ENCODE measurements around the gene SUSD1.

- TF ChIP-seq CTCF (IDR thresholded peaks at IDR 0.05 in 8 of 11, conservative IDR thresholded peaks at IDR 0.05 in 3 of 11) (no peak), POLR2A (IDR thresholded peaks at IDR 0.05) (no peak), POLR2AphosphoS5 (IDR thresholded peaks at IDR 0.05) (no peak)
Measured at GRCh38 chr9:112135706-112136105, 39.4 kb downstream of the SUSD1 start.

All from spleen (tissue), 7 donors.